Embryonic facial prominence (tissue), 1 donor: Measurements from ENCODE around the gene ZNF302.
"Not testable (repeated sequence)": the region's sequence is repeated elsewhere in the genome, so short reads cannot be mapped to it uniquely, and the experiment has no call there.

ENCODE experiments used
- DNase-seq: peaks from one replicate; pipeline ENCODE4 v3.0.0-alpha.2; 2016; ENCODE audit errors: extremely low spot score

The ZNF302 gene

DNA sequence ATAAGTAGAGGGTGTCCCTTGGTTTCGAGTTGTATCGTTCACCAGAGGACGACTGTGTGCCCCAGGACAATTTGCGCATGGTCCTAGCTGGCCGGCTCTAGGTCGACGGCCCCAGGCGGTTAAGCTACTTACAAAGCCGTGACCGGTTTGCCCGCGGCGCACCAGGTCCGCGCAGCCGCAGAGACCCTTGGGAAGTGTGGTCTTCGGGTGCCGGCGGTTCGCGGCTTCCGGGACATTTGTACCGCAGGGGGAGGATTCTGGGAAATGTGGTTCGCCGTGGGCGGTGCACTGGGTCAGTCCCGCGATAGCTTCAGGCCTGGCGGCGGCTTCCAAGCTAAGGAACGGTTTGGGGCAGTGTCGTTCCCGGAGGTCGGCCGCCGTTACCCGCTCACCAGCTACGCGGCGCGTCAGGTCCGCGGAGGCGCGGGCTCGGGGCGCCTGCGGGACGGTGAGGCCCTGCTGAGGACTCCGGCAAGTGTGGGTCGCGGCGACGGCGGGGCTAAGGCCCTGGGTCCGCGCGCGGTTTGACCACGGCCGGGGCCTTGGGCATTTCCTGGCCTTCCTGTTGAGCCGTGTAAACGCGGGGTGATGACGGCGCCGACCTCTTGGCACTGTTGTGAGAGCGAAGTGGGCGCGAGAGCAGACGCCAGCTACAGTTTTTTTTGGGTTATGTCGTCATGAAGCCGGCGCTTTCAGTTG is at the start of gene ZNF302:
Gene ZNF302, plus strand, starts transcription at position 293 of the 699 bp plus-strand sequence. CDS start 1,127 bp downstream, outside the sequence.
- peak; percentile 90 for DNase-seq

DNA sequence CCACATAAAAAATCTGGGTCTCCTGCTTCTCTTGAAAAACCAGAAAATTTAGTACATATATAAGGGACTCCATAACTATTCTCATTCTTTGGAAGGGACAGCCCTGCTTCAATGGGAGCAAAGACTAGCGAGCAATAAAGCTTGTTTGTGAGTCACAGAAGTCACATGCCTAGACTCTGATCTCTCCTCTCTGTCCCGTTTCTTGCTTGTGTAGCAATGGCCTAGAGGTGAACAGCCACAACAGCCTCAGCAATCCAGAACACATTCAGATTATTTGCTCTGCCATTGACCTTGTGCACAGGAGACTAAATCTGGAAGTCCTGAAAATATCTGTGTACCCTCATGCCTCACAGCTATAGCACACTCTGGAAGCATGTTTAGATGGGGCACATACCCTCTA is 43.7 kb upstream of the ZNF302 start:
- no peak for DNase-seq

DNA sequence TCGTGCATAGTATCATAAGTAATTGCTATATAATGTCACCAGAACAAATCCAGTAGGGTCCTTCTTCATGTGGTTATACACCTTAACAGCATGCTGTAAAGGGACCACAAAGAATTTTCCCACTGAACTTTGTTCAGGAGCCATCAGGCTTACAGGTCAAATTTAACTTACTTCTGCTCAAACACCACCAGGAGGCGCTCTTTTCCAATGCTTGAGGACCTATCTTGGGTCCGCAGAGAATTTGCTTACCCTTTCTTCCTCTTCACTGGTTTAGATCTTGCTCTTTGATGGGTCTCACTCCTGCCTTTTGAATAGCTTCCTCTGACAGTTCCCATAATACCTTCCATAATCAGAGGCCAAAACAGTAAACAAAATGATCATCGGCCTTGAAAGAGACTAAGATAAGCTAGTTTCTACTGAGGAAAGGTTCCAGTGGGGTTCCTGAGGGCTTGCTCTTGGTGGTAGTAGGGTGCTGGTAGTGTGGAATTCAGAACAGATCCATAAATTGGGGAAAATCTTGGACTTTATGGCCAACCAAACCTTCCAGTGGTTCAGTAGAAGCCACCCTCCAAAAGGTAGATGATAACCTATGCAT is 37.9 kb upstream of the ZNF302 start:
- no peak for DNase-seq

DNA sequence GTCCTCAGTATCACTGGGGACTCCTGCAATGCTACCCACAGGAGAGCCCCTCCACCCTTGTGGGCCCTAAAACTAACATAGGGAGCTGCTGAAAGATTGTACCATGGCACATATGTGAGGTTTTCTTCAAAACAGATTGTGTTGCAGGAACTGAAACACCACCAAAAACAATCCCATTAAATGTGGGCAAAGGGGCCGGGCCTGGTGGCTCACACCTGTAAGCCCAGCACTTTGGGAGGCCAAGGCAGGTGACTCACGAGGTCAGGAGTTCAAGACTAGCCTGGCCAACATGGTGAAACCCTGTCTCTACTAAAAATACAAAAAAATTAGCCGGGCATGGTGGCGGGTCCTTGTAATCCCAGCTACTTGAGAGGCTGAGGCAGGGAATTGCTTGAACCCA is 35.2 kb upstream of the ZNF302 start:
- DNase-seq = no peak

DNA sequence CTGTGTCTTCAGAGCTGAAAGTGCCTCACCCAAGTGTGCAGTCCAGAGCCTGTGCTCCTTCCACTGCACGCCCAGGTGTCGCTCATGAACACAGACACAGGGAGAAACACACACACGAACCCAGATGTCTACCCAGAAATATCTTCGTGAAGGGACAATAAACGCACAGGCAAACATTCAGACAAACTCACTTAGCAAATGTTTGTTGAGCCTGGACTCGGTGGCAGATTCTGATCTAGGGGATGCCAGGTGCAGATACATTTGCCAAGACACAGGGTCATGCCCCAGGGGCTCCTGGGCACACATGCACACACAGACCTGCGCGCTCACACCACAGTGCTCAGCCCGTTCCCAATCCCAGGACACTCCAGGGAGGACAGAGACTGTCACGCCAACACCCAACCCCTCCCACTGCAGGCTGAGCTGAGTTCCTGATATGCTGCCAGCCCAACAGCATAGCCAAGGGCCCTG is 32.5 kb upstream of the ZNF302 start:
- no peak for DNase-seq

DNA sequence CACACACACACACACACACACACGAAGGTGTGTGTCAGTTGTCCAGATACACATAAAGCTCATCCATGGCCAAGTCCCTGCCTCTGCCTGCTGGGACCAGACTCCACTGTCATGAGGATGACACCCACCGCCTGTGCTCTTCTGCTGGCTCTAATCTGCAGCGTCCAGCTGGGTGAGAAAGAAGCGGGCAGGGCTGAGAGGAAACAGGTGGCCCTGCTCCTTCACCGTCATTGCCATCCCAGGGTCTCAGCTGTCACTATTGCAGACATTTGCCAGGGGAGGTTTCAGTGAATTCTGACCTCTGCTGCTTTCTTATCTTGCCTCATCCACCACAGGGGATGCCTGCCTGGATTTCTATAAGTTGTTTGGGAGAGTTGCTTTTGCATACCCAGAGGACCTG is 31.9 kb upstream of the ZNF302 start:
- DNase-seq = no peak

DNA sequence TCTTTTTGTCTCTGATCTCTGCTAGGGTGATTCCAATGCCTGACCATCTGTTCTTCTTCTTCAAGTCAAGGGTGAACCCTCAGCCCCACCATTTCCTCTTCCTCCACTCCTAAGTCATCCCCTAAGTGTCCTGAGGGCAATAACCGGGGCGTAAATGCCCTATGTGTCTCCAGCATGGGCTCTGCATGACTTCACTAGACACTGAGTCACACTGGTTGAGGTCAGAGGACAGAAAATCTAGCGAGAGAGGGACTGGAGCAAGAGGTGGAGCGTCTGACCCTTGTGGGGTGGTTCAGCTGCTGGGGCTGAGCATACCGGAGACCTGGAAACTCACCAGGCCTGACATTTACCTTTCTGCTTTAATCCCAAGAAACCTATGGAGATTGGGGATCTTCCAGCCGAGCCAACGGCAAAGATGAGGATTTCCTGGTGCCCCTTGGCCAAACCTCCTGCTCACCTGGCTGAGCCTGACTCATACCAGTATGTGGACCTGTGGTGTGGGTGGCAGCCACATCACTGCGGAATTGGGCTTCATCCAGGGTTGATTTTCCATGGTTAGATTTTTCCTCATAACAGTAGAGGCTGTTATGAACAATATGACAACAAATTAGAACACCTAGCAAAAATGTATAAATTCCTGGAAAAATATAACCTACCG is 27.5 kb upstream of the ZNF302 start:
- no peak for DNase-seq

DNA sequence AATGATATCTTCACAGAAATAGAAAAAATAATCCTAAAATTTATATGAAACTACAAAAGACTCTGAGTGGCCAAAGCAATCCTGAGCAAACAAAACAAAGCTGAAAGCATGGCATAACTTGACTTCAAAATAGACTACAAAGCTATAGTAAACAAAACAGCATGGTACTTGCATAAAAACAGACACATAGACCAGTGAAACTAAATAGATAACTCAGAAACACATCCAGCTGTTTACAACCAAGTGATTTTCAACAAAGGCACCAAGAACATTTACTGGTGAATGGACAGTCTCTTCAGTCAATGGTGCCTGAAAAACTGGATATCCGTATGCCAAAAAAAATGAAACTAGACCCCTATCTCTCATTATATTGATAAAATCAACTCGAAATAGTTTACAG is 25.7 kb upstream of the ZNF302 start:
- DNase-seq = no peak

DNA sequence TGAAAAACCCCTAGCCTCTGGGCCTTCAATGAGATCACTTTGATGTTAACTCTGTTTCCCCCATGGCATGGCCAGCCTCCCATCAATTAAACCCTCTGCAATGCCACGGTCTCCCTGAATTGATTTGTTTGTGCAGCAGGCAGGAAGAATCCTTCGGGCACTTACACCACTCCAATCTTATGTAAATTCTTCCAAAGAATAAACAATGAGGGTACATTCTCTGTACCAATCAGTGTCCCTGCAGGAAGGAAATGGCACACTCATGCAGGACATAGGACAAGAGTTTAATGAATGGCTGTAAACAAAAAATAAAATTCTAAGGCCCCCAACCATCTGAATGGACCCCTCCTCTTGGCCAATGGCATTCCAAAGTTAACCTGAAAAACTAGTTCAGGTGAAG is 22.7 kb upstream of the ZNF302 start:
- DNase-seq = no peak

DNA sequence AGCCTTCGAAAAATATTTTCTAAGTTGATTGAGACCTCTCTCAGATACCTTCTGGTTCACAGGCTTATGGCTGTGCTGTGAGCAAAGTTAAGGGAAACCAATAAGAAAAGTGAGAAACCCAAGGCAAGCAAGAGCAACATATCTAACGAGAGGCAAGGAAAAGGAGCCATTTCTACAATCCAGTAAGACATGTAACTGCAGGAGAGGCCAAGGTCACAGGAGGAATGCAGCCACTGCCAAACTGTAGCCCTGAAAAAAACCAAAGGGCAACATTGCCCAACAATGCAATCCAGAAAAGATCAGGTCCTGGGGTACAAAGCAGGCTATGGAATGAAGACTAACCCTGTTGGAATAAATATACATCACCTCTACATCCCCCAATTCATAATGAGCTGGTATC is 21.8 kb upstream of the ZNF302 start:
- DNase-seq = no peak

DNA sequence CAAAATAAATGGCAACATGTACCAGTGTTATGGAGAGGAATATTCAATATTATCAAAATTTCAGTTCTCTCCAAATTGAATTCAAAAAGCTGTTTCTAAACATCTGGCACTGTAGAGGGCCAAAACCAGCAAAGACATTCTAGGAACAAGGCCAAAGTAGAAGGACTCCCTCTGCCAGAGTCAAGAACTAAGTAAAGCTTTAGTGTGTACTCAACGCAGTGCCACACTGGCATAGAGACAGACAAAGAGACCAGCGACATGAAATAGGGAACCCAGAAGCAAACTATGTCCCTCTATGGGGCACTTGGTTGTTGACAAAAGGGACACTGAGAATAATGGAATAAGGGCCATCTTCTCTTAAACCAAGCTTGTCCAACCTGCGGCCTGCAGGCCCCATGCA is 16.1 kb upstream of the ZNF302 start:
- no peak for DNase-seq

DNA sequence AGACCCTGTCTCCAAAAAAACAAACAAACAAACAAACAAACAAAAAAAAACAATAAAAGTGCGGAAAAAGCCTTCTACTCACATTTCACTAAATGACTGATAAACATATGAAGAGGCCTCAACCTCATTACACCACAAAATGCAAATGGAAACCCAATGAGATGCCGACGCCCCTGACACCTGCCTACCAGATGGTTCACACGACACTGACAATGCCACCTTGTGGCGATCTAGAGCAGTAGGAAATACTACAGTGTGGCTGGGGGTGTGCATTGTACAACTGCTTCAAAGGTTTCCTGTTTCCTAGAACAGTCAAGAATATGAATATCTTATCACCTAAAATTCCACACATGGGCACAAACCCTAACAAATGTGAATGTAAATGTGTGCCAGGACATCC is 14.6 kb upstream of the ZNF302 start:
- DNase-seq = no peak

DNA sequence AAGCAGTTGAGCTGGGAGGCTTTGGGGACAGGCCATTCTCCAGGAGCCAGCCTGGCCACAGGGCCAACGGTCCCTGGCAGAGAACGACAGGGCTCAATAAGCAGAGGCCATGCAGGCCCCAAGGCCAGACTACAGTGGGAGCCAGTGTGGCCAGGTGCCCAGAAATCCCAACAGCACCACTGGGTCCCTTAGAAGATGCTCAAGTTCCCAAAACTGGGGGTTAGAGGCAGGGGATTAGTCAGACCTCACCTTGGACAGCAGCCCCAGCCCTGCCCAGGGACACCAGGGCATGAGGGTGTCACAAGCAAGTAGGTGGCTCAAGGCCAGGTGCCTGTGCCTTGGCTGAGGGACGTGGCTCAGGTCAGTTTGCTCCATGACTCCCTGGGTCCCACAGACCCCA is 13.3 kb upstream of the ZNF302 start:
- DNase-seq = no peak

DNA sequence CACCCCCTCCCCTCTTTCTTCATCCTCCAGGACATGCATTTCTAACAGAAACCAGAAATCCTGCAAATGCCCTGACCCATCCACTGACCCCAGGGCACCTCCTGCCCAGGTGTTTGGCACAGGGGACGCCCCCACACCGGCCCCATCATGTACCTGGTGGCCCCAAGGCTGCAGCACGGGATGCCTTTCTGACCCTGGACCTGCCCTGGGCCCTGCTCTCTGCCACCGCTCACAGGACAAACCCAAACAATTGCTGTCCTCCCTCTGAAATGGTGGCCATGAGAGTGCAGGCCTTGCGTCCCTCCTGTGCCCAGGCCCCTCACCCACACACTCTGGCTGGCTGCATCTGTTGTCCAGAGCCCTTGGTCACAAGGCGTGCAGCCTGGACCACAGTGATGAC is 12.6 kb upstream of the ZNF302 start:
- no peak for DNase-seq

DNA sequence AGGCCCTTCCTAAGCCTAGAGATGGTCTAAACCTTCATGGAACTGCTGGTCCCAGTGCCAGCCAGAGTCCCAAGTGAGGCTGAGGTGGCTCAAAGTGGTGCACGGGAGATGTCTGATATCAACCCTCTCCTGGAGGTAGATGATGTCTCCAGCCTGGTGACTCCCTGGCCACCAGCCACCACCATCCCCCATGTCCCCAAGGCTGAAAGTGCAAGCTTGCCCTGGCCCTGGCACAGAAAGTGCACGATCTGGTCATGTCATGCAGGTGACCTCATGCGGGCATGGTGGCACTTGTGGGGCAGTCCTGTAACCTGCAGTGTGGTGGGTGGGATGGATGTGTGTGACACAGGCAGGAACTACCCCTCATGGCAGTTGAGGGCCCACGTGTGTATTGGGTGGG is 12.2 kb upstream of the ZNF302 start:
- DNase-seq = not testable (repeated sequence)

DNA sequence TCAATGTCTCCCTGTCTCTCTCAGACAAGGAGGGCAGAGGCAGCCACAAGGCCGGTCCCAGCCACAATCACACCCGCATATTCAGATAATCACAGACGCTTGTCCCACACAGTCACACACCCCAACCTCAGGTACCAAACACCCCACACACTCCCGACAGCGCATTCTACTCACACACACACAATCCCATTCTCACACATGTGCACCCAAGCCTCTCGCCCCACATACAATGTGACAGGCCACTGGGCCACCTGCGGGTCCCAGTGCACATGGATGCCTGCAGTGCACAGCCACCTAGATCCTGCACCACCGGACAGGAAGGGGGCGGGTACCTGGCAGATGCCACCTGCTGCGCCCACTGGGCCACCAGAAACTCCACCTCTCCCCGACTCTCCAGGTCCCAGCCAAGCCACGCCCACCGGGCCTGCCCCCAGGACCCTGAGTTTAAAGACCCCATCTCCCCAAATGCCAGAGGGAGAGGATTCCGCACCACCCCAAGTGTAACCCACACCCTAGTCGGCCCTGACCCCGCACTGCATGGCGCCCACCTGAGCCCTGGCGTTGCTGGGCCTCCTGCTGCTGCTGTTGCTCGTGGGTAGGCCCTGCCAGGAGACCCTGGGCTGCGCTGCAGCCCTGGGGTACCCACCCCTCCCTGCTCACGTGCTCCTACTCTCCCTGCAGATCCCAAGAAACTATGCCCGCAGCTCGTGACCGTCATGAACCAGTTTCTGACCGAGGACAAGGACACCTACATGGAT is 11.1 kb upstream of the ZNF302 start:
- DNase-seq = no peak

DNA sequence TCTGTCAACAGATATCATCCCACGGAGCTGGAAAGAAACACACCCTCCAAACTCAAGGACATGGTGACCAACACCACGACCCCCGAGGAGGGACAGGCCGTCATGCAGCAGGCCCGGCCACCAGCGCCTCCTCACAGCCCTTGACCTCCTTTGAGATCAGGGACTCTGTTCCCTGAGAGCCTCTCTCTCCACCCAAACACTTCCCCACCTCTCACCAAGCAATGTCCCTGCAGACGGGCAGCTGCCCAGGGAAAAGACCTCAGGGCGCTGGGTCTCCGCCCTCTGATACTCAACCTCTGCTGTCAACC is 10.6 kb upstream of the ZNF302 start:
- no peak for DNase-seq

DNA sequence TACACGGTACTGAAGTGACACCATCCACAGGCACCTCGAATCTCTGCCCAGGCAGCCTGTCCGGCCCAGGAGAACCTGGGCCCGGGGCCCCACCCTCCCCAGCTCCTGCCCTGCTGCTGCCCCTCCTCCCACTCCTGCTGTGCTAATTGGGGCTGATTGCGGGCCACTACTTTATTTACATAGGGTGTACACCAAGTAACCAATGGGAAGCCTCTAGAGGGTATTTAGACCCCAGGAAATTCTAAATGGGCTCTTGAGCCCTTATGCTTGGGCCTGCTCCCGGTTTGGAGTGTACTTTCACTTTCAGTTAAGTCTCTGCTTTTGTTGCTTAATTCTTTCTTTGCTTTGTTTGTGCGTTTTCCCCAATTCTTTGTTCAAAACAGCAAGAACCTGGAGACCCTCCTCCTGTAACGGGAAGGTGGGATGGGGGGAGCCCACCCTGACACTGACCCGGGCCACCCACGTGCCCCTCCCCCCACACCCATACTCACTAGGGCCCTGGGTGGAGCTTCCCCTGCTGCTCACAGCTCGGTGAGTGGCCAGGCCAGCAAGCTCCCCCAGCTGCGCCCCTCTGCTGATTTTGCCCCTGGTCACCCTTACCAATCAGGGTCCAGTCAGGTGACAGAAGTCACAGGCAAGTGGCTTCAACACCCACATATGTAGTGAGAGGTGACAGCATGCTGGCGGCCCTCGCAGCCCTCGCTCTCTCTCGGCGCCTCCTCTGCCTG is 10.0 kb upstream of the ZNF302 start:
- DNase-seq = no peak

DNA sequence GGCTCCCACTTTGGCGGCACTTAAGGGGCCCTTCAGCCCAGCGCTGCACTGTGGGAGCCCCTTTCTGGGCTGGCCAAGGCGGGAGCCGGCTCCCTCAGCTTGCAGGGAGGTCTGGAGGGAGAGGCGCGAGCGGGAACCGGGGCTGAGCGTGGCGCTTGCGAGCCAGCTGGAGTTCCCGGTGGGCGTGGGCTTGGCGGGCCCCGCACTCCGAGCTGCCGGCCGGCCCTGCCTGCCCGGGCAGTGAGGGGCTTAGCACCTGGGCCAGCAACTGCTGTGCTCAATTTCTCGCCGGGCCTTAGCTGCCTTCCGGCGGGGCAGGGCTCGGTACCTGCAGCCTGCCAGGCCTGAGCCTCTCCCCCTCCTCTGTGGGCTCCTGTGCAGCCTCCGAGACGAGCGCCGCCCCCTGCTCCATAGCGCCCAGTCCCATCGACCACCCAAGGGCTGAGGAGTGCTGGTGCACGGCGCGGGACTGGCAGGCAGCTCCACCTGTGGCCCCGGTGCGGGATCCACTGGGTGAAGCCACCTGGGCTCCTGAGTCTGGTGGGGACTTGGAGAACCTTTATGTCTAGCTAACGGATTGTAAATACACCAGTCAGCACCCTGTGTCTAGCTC is 9.3 kb upstream of the ZNF302 start:
- not testable (repeated sequence) for DNase-seq

DNA sequence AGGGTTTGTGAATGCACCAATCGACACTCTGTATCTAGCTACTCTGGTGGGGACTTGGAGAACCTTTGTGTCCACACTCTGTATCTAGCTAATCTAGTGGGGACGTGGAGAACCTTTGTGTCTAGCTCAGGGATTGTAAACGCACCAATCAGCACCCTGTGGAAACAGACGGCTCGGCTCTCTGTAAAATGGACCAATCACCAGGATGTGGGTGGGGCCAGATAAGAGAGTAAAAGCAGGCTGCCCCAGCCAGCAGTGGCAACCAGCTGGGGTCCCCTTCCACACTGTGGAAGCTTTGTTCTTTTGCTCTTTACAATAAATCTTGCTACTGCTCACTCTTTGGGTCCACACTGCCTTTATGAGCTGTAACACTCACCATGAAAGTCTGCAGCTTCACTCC is 8.8 kb upstream of the ZNF302 start:
- DNase-seq = not testable (repeated sequence)

DNA sequence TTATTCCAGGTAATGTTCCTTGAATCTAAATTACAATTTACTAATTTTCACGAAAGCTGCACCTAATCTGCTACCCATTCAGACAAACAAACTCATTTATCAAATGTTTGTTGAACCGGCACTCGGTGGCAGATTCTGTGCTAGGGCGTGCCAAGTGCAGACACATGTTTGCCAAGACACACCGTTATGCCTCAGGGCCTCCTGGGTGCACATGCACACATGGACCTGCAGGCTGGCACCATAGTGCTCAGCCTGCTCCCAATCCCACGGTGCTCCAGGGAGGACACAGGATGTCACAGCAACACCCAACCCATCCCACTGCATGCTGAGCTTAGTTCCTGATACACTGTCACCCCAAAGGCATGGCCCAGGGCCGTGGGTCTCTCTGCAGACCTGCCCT is 8.2 kb upstream of the ZNF302 start:
- no peak for DNase-seq

DNA sequence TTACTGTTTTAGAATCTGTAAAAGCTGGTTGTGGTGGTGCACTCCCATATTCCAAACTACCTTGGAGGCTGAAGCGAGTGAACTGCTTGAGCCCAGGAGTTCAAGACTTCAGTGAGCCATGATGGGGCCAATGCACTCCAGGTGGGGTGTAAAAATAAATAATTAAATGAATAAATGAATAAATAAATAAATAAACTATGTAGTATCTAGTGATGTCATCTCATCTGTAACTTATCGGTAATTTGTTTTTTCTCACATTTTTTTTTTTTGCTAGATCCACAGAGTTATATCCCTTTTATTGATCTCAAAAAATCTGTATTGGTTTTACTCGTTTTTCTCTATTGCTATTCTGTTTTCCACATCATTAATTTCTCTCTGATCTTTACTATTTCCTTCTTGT is 5.5 kb upstream of the ZNF302 start:
- DNase-seq = no peak
